Activated gamma-delta T cell treated with Interleukin-2 at 50 U/mL for 16 hours (primary cell): ENCODE data around the gene EZR.

ENCODE experiments used
- DNase-seq: peaks from one replicate; pipeline ENCODE4 v3.0.0-alpha.2; 2020

The EZR gene

DNA sequence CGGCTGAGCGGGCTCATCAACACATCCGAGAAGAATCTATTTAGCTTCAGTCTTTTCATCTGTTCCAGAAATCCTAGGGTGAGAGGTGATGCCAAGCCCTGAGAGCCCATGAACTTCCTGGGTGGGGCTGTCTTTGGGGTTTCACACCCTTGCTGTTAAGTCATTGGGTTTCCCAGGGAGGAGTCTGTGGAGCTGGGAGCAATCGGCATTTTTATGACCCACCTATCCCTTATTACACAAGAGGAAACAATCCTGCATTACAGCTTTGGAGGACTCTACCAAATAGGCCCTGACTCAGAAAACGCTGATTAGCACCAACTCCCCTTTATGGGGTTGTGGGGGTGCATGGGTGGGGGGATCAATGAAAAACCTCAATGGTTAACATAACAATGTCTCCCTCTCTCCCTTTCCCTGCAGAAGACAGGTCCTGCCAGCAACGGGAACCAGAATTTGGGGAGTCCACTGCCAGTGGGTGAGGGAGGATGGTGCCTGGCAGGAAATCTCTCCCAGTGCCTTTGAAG, 46.3 kb downstream of the EZR start:
- no peak for DNase-seq

- no peak for DNase-seq
Measured at GRCh38 chr6:158772172-158772571, 47.0 kb downstream of the EZR start.

DNA sequence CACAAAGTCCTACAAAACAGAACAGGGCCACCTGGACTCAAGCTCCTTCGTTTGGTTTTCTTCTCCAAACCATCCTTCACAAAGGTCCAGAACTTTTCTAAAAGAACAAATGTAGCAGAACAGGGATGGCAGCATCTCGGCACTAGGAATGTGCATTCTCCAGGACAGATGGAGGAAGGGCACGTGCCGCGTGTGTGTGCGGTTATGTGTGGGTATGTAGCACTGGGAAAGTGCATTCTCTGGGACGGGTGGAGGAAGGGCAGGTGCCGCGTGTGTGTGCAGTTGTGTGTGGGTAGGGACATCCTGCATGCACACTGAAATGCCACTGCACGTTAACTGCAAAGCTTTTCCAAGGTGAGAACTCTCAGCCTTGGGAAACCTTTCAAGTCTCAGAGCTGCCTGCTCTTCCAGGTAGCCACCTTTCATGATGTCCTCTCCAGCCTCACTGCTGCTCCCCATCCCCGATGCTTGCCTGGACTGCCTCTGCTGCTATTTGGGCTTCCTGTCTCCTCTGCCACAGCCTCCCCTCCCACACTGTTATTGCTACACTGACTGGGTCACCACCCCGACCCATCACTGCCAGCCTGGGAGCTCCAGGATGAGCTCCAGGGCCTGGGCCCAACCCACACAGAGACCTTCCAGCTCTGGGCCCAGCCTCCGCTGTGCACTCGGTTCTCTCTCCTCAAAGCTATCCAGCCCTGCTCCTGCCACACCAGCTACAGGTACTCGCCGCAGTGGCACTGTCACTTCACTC, 47.6 kb downstream of the EZR start:
- DNase-seq, result no peak

- DNase-seq, result no peak
Measured at GRCh38 chr6:158770533-158771330, 48.4 kb downstream of the EZR start.

DNA sequence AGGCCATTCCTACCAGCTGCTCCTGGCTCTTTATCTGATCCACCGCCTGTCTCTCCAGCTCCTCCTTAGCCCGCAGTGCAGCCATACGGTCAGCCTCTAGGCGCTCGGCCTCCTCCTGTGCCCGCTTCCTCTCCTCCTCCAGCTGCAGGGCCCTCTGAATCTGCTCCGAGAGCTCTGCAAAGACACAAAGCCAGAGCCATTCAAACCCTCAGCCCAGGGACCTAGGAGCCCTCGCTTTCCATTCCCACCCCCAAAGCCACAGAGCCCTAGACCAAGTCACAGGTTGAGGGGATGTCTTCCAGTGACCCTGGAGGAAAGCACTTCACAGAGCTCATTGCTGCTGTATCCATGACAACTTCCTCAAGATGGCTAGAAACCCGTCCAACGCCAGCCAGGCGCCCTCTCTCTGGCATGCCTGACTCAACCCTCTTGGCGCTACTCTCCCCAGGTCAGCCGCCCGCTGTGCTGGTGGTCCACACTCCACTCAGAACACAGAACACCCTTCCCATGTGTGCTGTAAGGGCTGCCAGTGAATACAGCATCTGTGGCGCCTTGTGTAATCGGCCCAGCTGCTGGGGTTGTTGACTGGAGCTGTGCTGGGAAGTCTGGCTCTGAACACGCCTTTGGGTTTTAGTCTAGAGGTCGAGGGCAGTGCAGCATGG, 49.3 kb downstream of the EZR start:
- no peak for DNase-seq

GRCh38 chr6:158769234-158769770, 49.9 kb downstream of the EZR start:
- DNase-seq, result no peak

GRCh38 chr6:158768436-158768835, 50.7 kb downstream of the EZR start:
- DNase-seq, result no peak

GRCh38 chr6:158767709-158768108, 51.5 kb downstream of the EZR start:
- no peak for DNase-seq

- DNase-seq, result no peak
Measured at GRCh38 chr6:158766621-158767455, 52.3 kb downstream of the EZR start.

DNA sequence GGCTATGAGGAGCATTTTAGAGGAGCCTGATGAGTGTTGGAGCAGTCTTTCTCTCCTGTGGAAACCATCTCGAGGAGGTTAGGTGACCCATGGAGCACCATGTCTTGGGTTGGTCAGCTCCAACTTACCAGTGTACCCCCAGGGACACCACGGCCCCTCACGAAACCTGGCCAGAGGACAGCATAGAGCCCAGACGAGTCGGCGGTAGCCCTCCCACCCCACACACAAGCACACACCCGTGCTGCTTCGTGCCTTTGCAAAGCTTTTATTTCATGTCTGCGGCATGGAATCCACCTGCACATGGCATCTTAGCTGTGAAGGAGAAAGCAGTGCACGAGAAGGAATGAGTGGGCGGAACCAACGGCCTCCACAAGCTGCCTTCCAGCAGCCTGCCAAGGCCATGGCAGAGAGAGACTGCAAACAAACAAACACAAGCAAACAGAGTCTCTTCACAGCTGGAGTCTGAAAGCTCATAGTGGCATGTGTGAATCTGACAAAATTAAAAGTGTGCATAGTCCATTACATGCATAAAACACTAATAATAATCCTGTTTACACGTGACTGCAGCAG, 53.6 kb downstream of the EZR start:
- no peak for DNase-seq

GRCh38 chr6:158764926-158765325, 54.2 kb downstream of the EZR start:
- no peak for DNase-seq

GRCh38 chr6:158764183-158764849, 54.9 kb downstream of the EZR start:
- DNase-seq, result no peak

DNA sequence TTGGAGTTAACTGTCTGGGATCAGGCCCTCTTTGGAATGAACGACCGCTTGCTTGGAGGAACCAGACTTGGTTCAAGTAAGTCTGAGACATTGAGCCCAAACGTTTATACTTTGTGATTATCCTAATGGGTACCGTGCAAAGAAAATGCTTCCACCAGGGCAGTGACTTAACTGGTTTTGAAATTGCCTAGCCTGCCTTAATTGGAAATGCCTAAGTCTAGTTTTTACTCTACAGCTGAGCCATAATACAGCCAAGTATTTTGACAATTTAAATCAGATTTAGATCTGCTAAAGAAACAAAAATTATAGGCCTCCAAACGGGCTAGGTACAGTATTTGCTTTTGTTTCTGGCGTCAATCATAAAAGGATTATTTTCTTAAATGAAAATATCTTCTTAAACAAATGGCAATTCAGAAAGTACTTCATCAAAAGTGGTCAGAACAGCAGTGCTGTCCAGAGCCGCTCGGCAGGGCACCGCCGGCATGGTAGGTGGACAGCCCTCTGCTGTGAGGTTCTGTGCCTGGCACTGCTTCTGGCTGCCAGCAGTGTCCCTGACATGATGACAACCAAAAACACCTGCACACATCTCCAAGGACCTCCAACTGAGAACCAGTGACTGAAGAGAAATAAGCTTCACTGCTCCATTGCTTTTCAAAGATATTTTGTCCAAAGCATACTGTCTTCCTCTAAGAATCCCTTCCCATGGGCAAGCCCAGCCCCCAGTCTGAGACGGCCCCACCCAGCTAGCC, 55.6 kb downstream of the EZR start:
- DNase-seq, result no peak

DNA sequence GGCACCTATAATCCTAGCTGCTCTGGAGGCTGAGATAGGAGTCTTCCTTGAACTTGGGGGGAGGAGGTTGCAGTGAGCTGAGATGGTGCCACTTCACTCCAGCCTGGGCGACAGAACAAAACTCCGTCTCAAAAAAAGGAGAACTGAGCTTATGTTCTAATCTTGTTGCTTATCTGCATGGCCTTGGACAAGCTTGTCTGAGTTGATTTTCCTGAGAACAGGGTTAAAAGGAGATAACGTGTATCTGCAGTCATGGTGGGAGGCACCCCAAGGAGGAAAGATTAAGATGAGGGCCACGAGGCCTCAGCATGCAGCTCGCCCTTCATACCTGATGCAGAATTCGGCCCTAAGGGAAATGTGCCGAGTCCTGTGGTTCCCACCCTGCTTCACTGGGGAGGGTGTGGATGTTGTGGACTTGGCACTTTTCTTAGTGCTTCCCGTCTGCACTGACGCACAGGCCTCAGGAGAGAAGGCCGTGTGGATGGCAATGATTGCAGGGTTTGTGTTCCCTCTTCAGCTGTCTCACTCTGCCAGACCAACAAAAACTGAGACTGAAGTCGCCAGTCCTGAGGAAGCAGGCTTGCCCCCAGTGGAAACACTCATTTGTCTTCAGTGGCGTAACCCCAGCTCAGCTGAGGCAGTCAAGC, 56.3 kb downstream of the EZR start:
- no peak for DNase-seq

DNA sequence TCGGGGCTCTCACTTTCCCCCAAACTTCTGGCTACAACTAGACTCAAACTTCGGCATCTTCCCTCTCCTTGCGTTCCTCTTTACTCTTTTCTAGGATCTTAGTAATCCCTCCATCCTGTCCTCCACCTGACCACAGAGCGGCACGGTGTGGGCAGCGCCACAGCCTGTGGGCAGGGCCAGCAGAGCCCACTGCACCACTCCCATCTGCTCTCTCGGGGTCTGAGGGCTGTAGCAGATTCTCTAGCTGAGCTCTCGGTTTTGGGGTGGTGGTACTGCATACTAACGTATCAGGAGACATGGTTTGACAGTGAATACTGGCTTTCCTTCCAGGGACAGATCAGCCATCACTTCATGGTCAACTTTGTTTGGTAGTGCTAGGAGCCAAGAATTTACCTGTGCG, 57.4 kb downstream of the EZR start:
- no peak for DNase-seq

DNA sequence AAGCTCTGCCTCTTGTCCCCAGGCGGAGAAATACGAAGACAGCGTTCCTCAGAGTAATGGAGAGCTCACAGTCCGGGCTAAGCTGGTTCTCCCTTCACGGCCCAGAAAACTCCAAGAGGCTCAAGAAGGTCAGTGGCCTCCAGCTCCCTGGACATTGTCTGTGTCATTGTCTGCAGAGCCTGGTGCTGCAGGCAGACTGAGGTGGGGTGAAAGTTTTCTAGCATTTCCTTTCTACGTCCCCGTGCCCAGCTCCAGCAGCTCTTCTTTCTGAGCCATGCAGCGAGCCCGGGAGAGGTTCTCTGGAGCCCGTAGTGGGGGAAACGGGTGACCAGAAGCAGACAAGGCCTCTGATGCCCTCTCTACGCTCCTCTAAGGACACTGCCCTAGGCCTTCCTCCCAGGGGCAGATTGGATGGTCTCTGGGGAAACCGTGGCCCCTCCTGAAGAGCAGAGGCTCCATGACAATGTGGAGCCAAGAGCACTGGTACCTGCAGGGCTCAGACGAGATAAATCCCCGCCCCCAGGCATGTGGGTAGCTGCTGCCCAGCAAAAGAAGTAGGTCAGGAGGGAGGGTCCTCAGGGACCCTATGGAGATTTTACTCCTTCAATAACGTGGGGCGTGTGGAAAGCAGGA, 58.4 kb downstream of the EZR start:
- no peak for DNase-seq

DNA sequence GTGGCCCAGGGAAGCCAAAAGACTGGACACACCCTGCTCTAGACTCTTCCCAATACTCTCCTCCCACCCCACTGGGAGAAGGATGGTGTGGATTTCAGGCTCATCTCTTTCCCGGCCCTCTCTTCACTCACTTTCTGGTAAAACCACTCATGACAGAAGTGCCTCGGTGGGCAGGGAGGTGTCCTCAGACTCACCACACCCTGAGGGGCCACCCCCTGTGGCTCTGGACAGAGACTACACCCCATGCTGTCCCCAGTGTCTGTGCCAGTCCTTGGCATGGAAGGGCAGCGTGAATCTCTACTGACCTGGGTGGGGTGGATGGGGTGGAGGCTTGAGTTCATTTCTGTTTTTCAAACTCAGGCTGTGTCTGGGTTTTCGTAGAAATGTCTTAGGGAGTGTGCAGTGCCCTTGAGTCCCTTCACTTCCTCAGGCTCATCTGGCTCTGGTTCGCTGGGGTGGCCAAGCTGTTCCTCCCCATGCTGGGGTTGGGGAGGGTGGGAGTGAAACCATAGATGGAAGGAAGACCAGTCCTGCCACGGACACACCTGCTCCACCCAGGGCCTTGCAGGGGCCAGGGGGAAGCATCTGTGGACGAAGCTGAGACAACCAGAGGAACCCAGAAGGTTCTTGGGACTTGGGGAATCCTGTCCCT, 59.1 kb downstream of the EZR start:
- no peak for DNase-seq

DNA sequence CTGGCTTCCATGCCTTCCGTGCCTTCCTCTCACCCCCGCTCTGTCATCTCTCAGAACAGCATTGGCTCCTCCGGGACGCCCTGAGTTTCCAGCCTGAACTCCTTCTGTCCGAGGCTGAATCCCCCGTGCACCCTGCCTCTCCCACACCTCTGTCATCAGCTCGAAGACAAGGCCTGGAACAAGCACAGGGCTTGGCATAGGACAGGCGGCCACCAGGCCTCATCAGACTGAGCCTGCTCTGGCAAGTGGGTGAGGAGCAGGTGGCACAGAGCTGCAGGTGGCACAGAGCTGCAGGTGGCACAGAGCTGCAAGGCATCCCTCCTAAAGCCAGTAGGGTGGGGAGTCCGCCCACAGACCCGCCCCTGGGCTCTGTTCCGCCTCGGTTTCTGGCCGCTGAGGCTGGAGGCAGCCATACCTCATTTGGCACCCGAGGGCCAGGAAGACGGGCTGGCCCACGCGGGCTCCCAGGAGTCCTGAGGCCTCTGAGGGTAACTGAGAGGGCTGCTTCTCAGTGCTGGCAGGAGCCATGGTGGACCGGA, 60.2 kb downstream of the EZR start:
- DNase-seq, result no peak

DNA sequence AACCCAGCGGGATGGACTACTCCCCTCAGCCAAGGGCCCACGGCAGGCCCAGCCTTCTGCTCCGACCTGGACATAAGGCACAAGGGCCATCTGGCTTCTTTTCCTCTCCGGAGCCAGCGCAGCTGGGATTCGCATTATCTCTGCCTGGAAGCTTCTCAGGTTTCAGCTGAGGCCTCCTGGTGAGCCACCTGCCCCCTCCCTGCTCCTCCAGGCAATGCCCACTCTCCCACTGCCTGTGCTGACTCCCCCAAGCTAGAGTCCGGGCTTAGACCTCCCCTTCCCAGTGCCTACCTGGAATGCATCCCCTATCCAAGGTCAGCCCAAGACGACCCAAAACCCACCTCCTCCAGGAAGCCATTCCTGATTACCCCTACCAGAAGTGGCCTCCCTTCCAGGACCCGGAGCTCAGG, 60.7 kb downstream of the EZR start:
- no peak for DNase-seq
